Measurements from ENCODE around the gene ITIH3. TPM values are rescaled to one million over a fixed set of nuclear protein-coding genes. Genes with fewer than 3 reads are reported as not detected.

Gene ITIH3
- total RNA-seq, 4 donors from 2014 or later: 0.27 to 1.6 TPM; not detected in 2

- H3K9me3 ChIP-seq: no peaks in the 10 kb centered on the region
- no peak overlapping the region for H3K4me3 ChIP-seq
- 79% methylated on average over 4 of the region's 4 CpGs; no CpG with 5 or more reads in 1 of the 2 donors for WGBS, 2 donors (ENCODE audit: low coverage in 1 of 2)
- no peaks in the 10 kb centered on the region for H3K27me3 ChIP-seq
- intact Hi-C loops (cut with DNase I; ENCODE audit: low total_unique reads) (no loop called here), in situ Hi-C loops (cut with MboI; ENCODE audit: low pct_ligation_motif_present in 1 of 4, low pct_unique_long_range_greater_than_20kb in 1 of 4, low sequenced_read_pairs in 3 of 4) (loop anchor here in 1 of 4 donors (25.0 kb wide), 1 partner anchor 250 kb away; no protein-coding TSS in a partner anchor)
- H3K36me3 ChIP-seq: no peaks in the 10 kb centered on the region
- no peak for DNase-seq
- TF ChIP-seq CTCF (IDR thresholded peaks at IDR 0.05) (no peak), EP300 (IDR thresholded peaks at IDR 0.05; ENCODE audit: low read depth) (no peak), POLR2A (IDR thresholded peaks at IDR 0.05) (no peak), POLR2AphosphoS5 (IDR thresholded peaks at IDR 0.05) (no peak)
- H3K4me1 ChIP-seq: peaks cover 0 to 1% (median 0%) of the 10 kb centered on the region in 4 donors
- no peak overlapping the region for H3K27ac ChIP-seq
Observed at GRCh38 chr3:52836986-52837385, 42.4 kb downstream of the ITIH3 start.

- Histone ChIP-seq H3K27ac (no peak overlapping the region), H3K4me1 (peaks cover 0 to 5% (median 0%) of the 10 kb centered on the region in 4 donors), H3K9me3 (no peaks in the 10 kb centered on the region), H3K4me3 (no peak overlapping the region), H3K27me3 (no peaks in the 10 kb centered on the region), H3K36me3 (no peaks in the 10 kb centered on the region)
- no peak for TF ChIP-seq POLR2AphosphoS5 (IDR thresholded peaks at IDR 0.05)
- intact Hi-C loops (cut with DNase I; ENCODE audit: low total_unique reads): no loop called here
- no peak for DNase-seq
- in situ Hi-C loops (cut with MboI; ENCODE audit: low pct_ligation_motif_present in 1 of 4, low pct_unique_long_range_greater_than_20kb in 1 of 4, low sequenced_read_pairs in 3 of 4): loop anchor here in 1 of 4 donors (25.0 kb wide), 1 partner anchor 249 kb away; no protein-coding TSS in a partner anchor
- WGBS, 2 donors (ENCODE audit: low coverage in 1 of 2): 80 to 85% methylated on average over 1 to 8 of the region's 8 CpGs
Observed at GRCh38 chr3:52838561-52839267, 44.1 kb downstream of the ITIH3 start.

GRCh38 chr3:52839268-52839575, 44.6 kb downstream of the ITIH3 start:
- Histone ChIP-seq H3K4me3 (no peak overlapping the region), H3K27ac (no peak overlapping the region), H3K27me3 (no peaks in the 10 kb centered on the region), H3K36me3 (no peaks in the 10 kb centered on the region), H3K9me3 (no peaks in the 10 kb centered on the region), H3K4me1 (peaks cover 0 to 5% (median 1%) of the 10 kb centered on the region in 4 donors)
- no peak for TF ChIP-seq POLR2A (IDR thresholded peaks at IDR 0.05)
- no peak for TF ChIP-seq CTCF (IDR thresholded peaks at IDR 0.05)
- no peak for TF ChIP-seq POLR2AphosphoS5 (IDR thresholded peaks at IDR 0.05)
- TF ChIP-seq EP300 (IDR thresholded peaks at IDR 0.05; ENCODE audit: low read depth): no peak
- no peak for DNase-seq
- intact Hi-C loops (cut with DNase I; ENCODE audit: low total_unique reads) (no loop called here), in situ Hi-C loops (cut with MboI; ENCODE audit: low pct_ligation_motif_present in 1 of 4, low pct_unique_long_range_greater_than_20kb in 1 of 4, low sequenced_read_pairs in 3 of 4) (loop anchor here in 1 of 4 donors (25.0 kb wide), 1 partner anchor 248 kb away; no protein-coding TSS in a partner anchor)
- 82% methylated on average over 2 of the region's 2 CpGs; no CpG with 5 or more reads in 1 of the 2 donors for WGBS, 2 donors (ENCODE audit: low coverage in 1 of 2)

GRCh38 chr3:52839892-52840545, 45.4 kb downstream of the ITIH3 start:
- no peak for DNase-seq
- TF ChIP-seq POLR2A (IDR thresholded peaks at IDR 0.05) (no peak), CTCF (IDR thresholded peaks at IDR 0.05) (no peak), POLR2AphosphoS5 (IDR thresholded peaks at IDR 0.05) (no peak), EP300 (IDR thresholded peaks at IDR 0.05; ENCODE audit: low read depth) (no peak)
- H3K4me1 ChIP-seq: peaks cover 0 to 11% (median 4%) of the 10 kb centered on the region in 4 donors
- WGBS, 2 donors (ENCODE audit: low coverage in 1 of 2): 89 to 92% methylated on average over 12 to 23 of the region's 23 CpGs
- intact Hi-C loops (cut with DNase I; ENCODE audit: low total_unique reads): no loop called here
- no peaks in the 10 kb centered on the region for H3K27me3 ChIP-seq
- no peaks in the 10 kb centered on the region for H3K9me3 ChIP-seq
- H3K27ac ChIP-seq: no peak overlapping the region
- H3K4me3 ChIP-seq: no peak overlapping the region
- no peaks in the 10 kb centered on the region for H3K36me3 ChIP-seq
- in situ Hi-C loops (cut with MboI; ENCODE audit: low pct_ligation_motif_present in 1 of 4, low pct_unique_long_range_greater_than_20kb in 1 of 4, low sequenced_read_pairs in 3 of 4): loop anchor here in 3 of 4 donors (10.0 to 25.0 kb wide), 3 partner anchors 225 to 247 kb away; no protein-coding TSS in a partner anchor

Data from transverse colon (tissue), 4 donors.